Astrocyte of the spinal cord (primary cell): ENCODE data around the gene C1orf87.
A peak's percentile ranks its signal among the peaks of the same experiment; 100 is the strongest.

Experiments
- DNase-seq: peaks from one replicate; pipeline ENCODE4 v3.0.0; 2011; ENCODE audit warnings: low read depth, low spot score
- H3K4me3 ChIP-seq: 2 replicates; pipeline ENCODE4 v1.5.1; 2011; ENCODE audit warnings: low read depth, mild to moderate bottlenecking, low read length, moderate library complexity
- CTCF ChIP-seq: IDR thresholded peaks from 2 replicates; pipeline ENCODE4 v1.5.1; 2012; ENCODE audit warnings: low read depth, mild to moderate bottlenecking, low read length, inconsistent platforms
- in situ Hi-C: cut with HindIII; loops from 2 replicates; pipeline ENCODE4 v1.10.0; 2017; ENCODE audit warnings: low sequenced_read_pairs

C1orf87 gene

GRCh38 chr1:59985911-59986515 lies 87.6 kb downstream of the C1orf87 start:
- no peak overlapping the region for H3K4me3 ChIP-seq
- TF ChIP-seq CTCF = no peak
- in situ Hi-C loops = no loop called here
- no peak for DNase-seq

- TF ChIP-seq CTCF = no peak
- DNase-seq = no peak
- in situ Hi-C loops = no loop called here
- no peak overlapping the region for H3K4me3 ChIP-seq
Observed at GRCh38 chr1:59979666-59980065, 93.9 kb downstream of the C1orf87 start.

- TF ChIP-seq CTCF = no peak
- H3K4me3 ChIP-seq = no peak overlapping the region
- no peak for DNase-seq
- in situ Hi-C loops = no loop called here
Observed at GRCh38 chr1:59978511-59978910, 95.1 kb downstream of the C1orf87 start.

GRCh38 chr1:59978026-59978425 lies 95.5 kb downstream of the C1orf87 start:
- in situ Hi-C loops = no loop called here
- TF ChIP-seq CTCF = no peak

GRCh38 chr1:59977075-59977410 lies 96.5 kb downstream of the C1orf87 start:
- in situ Hi-C loops = no loop called here
- no peak overlapping the region for H3K4me3 ChIP-seq
- DNase-seq = no peak
- no peak for TF ChIP-seq CTCF

More at GRCh38 chr1:59978026-59978425, 95.5 kb downstream of the C1orf87 start:
- no peak for DNase-seq
- no peak overlapping the region for H3K4me3 ChIP-seq

GRCh38 chr1:59976194-59977074 lies 97.1 kb downstream of the C1orf87 start:
- peak; percentile 95 for TF ChIP-seq CTCF
- in situ Hi-C loops = no loop called here
- H3K4me3 ChIP-seq = no peak overlapping the region
- DNase-seq = peak; percentile 66
